COLO668 (cell line): Measurements from ENCODE around the gene IL17RB.

Experiments used
- DNase-seq: peaks from one replicate; lab custom pipeline; 2025; ENCODE audit not compliant: unreplicated experiment; lab: John Stamatoyannopoulos, UW

Gene IL17RB

GRCh38 chr3:53828581-53828980, 17.8 kb upstream of the IL17RB start:
- DNase-seq = no peak

GRCh38 chr3:53829605-53830004, 16.8 kb upstream of the IL17RB start:
- no peak for DNase-seq

DNA sequence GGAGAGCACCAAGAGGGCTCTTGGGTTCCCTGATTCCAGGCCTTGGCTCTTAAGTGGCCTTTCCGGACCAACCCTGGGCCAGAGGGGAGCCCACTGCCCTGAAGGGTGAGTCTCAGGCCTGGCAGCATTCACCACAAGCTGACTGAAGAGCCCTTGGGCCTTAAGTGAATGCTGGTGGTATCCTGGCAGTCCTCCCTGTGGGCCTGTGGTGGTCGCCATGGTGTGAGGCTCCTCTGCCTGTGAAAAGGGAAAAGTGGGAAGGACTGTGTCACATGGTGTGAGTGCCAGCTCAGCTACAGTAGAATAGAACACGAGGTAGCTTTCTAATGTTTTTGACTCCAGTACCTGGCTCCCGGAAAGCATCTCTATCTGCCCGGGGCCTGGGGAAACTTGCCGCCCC, 15.4 kb upstream of the IL17RB start:
- DNase-seq = no peak

DNA sequence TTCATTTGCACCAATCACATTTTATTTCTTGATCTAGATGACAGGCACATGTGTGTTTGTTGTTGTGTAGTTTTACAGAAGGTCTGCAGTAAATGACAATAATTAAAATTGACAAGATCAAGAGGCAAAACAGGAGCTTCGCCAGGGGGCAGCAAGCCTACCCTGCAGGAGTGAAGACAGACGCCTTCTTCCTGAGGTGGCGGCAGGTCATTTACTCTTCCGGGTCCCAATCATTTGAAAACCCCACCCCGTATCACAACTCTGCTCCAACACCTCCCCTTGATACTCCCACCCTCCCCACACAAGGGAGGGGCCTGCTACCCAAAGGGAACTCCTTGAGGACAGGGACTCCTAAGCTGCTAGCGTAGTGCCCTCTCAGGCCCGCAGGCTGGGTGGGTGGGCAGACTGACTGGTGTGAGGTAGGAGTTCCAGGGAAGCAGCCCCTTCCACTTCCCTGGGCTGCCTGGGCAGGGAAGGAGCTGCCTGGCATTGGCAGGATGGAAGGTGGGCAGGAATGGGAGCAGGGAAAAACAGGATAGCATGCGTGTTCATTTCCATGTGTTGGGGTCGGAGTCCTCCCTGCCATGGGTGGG, 13.2 kb upstream of the IL17RB start:
- DNase-seq = no peak

GRCh38 chr3:53833700-53834099, 12.7 kb upstream of the IL17RB start:
- no peak for DNase-seq

- DNase-seq = no peak
Observed at GRCh38 chr3:53834429-53835095, 11.8 kb upstream of the IL17RB start.

DNA sequence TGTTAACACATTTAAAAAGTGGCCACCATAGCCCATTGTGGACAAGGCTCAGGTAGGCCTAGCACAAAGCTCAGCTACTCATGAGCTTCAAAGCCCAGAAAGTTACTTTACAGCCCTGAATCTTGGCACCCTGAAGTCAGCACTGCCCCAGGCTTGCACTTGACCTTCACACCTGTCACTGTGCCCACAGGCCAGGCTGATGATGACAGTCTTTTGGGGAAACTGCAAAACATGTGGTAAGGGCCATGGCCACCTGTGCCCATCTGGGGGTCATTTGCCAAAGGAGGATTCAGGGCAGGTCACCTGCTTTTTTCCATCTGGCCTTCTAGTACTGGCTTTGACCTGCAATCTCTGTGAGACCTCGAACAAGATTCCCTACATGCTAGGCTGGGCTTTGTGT, 11.1 kb upstream of the IL17RB start:
- no peak for DNase-seq

- DNase-seq = no peak
Observed at GRCh38 chr3:53836084-53836872, 10.1 kb upstream of the IL17RB start.

DNA sequence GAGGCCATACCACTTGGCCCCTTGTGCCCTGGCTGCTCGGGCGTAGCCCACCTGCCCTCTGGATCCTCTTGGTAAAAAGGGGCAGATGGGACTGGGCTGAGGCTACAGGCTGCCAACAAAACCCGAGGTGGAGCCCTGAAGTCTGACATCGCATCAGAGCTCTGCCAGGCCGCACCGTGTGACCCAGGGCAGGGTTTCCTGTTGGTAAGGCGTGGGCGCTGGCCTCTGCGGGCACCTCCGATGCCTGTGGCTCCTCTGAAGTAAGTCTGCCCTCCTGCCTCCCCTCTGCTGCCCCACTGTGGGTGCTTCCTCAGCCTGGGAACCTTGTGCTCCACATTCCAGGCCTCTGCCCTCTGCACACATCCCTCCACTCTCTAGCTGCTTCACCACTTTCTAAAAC, 9.0 kb upstream of the IL17RB start:
- DNase-seq = no peak

GRCh38 chr3:53841296-53841695, 5.1 kb upstream of the IL17RB start:
- peak; percentile 22 for DNase-seq

- DNase-seq = peak; percentile 83
Observed at GRCh38 chr3:53842436-53843194, 3.8 kb upstream of the IL17RB start.

GRCh38 chr3:53843195-53844177, 2.9 kb upstream of the IL17RB start:
- peak; percentile 45 for DNase-seq

- DNase-seq = peak; percentile 39
Observed at GRCh38 chr3:53844262-53845102, 1.9 kb upstream of the IL17RB start.

DNA sequence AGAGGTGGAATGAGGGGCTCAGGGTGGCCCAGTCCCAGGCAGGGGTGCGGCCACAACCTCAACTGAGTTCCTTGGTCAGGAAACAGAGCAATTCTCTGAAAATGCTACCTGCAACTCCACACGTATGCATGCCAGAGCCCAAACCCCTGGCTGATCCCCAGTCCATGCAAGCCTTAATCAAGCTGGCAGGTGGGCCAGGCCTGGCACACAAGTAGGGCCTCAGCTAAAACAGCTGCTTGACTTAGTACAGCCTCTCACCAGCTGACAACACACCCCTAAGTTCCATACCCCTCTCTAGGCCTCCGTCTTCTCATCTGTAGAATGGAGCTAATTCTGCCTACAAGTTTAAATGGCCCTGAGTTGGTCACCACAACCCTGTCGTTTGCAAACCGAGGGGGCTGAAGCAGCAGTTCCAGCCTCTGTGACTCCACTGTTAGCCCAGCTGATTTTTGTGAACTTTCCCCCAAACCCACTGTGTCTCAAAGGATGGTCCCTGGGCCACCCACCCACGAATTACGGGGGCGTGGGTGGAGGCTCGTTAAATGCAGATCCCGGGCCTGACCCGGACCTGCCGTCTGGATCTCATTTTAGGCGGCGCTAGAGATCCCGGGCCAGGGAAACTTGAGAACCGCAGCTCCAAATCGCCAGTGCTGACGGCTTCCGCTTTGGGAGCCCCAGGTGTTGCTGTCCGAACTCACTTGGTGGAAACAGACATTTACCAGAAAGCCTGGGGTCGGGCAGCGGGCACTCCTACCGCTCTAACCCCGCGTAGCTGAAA, 1.1 kb upstream of the IL17RB start:
- DNase-seq = peak; percentile 41

- no peak for DNase-seq
Observed at GRCh38 chr3:53845881-53846133, 561 bp upstream of the IL17RB start.

DNA sequence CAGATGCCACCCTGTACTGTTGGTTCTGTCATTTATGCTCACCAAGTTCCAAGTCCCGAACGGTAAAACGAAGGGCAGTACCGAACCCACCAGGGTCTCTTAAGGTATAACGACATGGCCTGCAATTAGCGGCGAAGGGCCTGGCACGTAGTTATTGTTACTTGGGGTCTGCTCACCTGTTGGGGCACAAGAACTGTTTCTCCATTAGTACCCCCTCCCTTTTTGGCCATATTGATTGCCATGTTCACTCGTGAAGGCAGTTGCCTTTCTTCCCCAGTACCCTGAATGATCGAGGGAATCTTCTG, 435 bp downstream of the IL17RB start:
- no peak for DNase-seq

DNA sequence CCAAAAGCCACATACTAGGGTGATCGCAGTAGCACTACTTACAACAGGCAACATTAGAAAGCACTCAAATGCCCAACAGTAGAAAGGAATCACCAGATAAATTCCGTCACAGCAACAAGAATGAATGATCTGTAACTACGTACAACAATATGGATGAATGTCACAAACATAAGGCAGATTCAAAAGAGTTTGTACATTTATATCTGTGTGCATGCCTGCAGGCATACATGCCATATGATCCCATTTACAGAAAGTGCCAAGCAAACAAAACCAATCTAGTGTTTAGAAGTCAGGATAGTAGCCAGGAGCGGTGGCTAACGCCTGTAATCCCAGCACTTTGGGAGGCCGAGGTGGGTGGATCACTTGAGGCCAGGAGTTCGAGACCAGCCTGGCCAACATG, 3.5 kb downstream of the IL17RB start:
- DNase-seq = no peak

- no peak for DNase-seq
Observed at GRCh38 chr3:53850895-53851294, 4.5 kb downstream of the IL17RB start.

- DNase-seq = no peak
Observed at GRCh38 chr3:53856964-53857363, 10.6 kb downstream of the IL17RB start.
